H9 (cell line): ENCODE results near the gene PCDHGB7. TPM values are rescaled to one million over a fixed set of nuclear protein-coding genes. Genes with fewer than 3 reads are reported as not detected.

Experiments used
- DNase-seq: peaks from one replicate; pipeline ENCODE4 v3.0.0-alpha.2; 2017
- H2AFZ ChIP-seq: one replicate; pipeline ENCODE4 v1.6.1; 2013; ENCODE audit warnings: mild to moderate bottlenecking, low read length, control low read depth, moderate library complexity
- H2AK5ac ChIP-seq: 2 replicates; pipeline ENCODE4 v1.6.1; 2013; ENCODE audit warnings: low read length, control low read depth, mixed read lengths; ENCODE audit not compliant: insufficient read length
- H2BK120ac ChIP-seq: one replicate; pipeline ENCODE4 v1.6.1; 2013; ENCODE audit warnings: low read depth, mild to moderate bottlenecking, low read length, control low read depth, inconsistent platforms; ENCODE audit not compliant: poor library complexity, severe bottlenecking
- H2BK12ac ChIP-seq: 2 replicates; pipeline ENCODE4 v1.6.1; 2013; ENCODE audit warnings: low read length, control low read depth, mixed read lengths, low read depth; ENCODE audit not compliant: insufficient read length
- H2BK15ac ChIP-seq: 2 replicates; pipeline ENCODE4 v1.6.1; 2013; ENCODE audit warnings: low read depth, low read length, control low read depth
- H2BK20ac ChIP-seq: one replicate; pipeline ENCODE4 v1.6.1; 2013; ENCODE audit warnings: low read depth, mild to moderate bottlenecking, low read length, control low read depth, inconsistent platforms; ENCODE audit not compliant: poor library complexity, severe bottlenecking
- H2BK5ac ChIP-seq: 2 replicates; pipeline ENCODE4 v1.6.1; 2013; ENCODE audit warnings: low read length, control low read depth, mixed read lengths; ENCODE audit not compliant: insufficient read length
- H3K14ac ChIP-seq: 2 replicates; pipeline ENCODE4 v1.6.1; 2013; ENCODE audit warnings: low read length, control low read depth; ENCODE audit not compliant: insufficient read depth
- H3K18ac ChIP-seq: 2 replicates; pipeline ENCODE4 v1.6.1; 2013; ENCODE audit warnings: low read depth, mild to moderate bottlenecking, mixed read lengths, low read length, control low read depth; ENCODE audit not compliant: insufficient read length
- H3K23ac ChIP-seq: 2 replicates; pipeline ENCODE4 v1.6.1; 2013; ENCODE audit warnings: low read length, control low read depth, mixed read lengths, low read depth; ENCODE audit not compliant: insufficient read length
- H3K23me2 ChIP-seq: 2 replicates; pipeline ENCODE4 v1.6.1; 2013; ENCODE audit warnings: low read depth, mild to moderate bottlenecking, mixed read lengths, low read length, control low read depth; ENCODE audit not compliant: insufficient read length, poor library complexity, severe bottlenecking
- H3K27ac ChIP-seq: 2 replicates; pipeline ENCODE4 v1.5.1; 2013; ENCODE audit warnings: low read length, control low read depth, mixed read lengths, low read depth; ENCODE audit not compliant: insufficient read length
- H3K27me3 ChIP-seq: 2 replicates; pipeline ENCODE4 v1.6.1; 2013; ENCODE audit warnings: low read length, control low read depth, inconsistent platforms; ENCODE audit not compliant: insufficient read depth
- H3K4ac ChIP-seq: 2 replicates; pipeline ENCODE4 v1.6.1; 2013; ENCODE audit warnings: low read depth, mild to moderate bottlenecking, control low read depth, inconsistent platforms, low read length, moderate library complexity
- H3K4me1 ChIP-seq: 2 replicates; pipeline ENCODE4 v1.6.1; 2013; ENCODE audit warnings: low read length, control low read depth, inconsistent platforms; ENCODE audit not compliant: insufficient read depth
- H3K4me2 ChIP-seq: 2 replicates; pipeline ENCODE4 v1.6.1; 2013; ENCODE audit warnings: low read length, control low read depth, mixed read lengths; ENCODE audit not compliant: insufficient read length, insufficient read depth
- H3K56ac ChIP-seq: 2 replicates; pipeline ENCODE4 v1.6.1; 2013; ENCODE audit warnings: low read depth, mild to moderate bottlenecking, mixed read lengths, low read length, control low read depth; ENCODE audit not compliant: insufficient read length
- H3K79me1 ChIP-seq: 2 replicates; pipeline ENCODE4 v1.6.1; 2013; ENCODE audit warnings: low read depth, mild to moderate bottlenecking, moderate library complexity, low read length, control low read depth, inconsistent platforms; ENCODE audit not compliant: insufficient read depth, poor library complexity, severe bottlenecking
- H3K79me2 ChIP-seq: 2 replicates; pipeline ENCODE4 v1.6.1; 2013; ENCODE audit warnings: low read length, control low read depth, inconsistent platforms; ENCODE audit not compliant: insufficient read depth
- H3K9ac ChIP-seq: 2 replicates; pipeline ENCODE4 v1.6.1; 2013; ENCODE audit warnings: low read length, control low read depth, mixed read lengths; ENCODE audit not compliant: insufficient read length; ENCODE audit errors: extremely low read depth
- H3K9me3 ChIP-seq: one replicate; pipeline ENCODE4 v1.6.1; 2013; ENCODE audit warnings: low read depth, low read length, inconsistent platforms; ENCODE audit not compliant: control insufficient read depth
- H3T11ph ChIP-seq: one replicate; pipeline ENCODE4 v1.6.1; 2013; ENCODE audit warnings: mild to moderate bottlenecking, low read length, control low read depth, inconsistent platforms
- H4K20me1 ChIP-seq: one replicate; pipeline ENCODE4 v1.6.1; 2013; ENCODE audit not compliant: control insufficient read depth, insufficient read length, insufficient read depth
- H4K5ac ChIP-seq: 2 replicates; pipeline ENCODE4 v1.6.1; 2013; ENCODE audit warnings: low read depth, mild to moderate bottlenecking, mixed read lengths, low read length, control low read depth; ENCODE audit not compliant: insufficient read length
- H4K8ac ChIP-seq: replicated peaks from 2 replicates; pipeline ENCODE4 v1.6.1; 2013; ENCODE audit warnings: low read length, control low read depth, mixed read lengths, low read depth; ENCODE audit not compliant: insufficient read length
- H4K91ac ChIP-seq: 2 replicates; pipeline ENCODE4 v1.6.1; 2013; ENCODE audit warnings: low read depth, mild to moderate bottlenecking, moderate library complexity, mixed read lengths, low read length, control low read depth; ENCODE audit not compliant: insufficient read length
- H3K27ac Mint-ChIP-seq, 3 experiments: 2 replicates in 2 of 3; 3 replicates in 1 of 3; pipeline ENCODE4 v1.8.0; 2020 to 2021; ENCODE audit warnings: mixed read lengths in 3 of 3, mild to moderate bottlenecking in 1 of 3, moderate library complexity in 1 of 3
- H3K27me3 Mint-ChIP-seq: 2 replicates; pipeline ENCODE4 v1.8.0; 2021; ENCODE audit warnings: low read depth, mild to moderate bottlenecking, moderate library complexity, mixed read lengths
- H3K36me3 Mint-ChIP-seq, 3 experiments: 2 replicates in 2 of 3; 3 replicates in 1 of 3; pipeline ENCODE4 v1.8.0; 2020 to 2021; ENCODE audit warnings: low read depth in 3 of 3, mixed read lengths in 3 of 3; ENCODE audit not compliant: insufficient read depth in 1 of 3
- H3K4me1 Mint-ChIP-seq, 2 experiments: 2 replicates each; pipeline ENCODE4 v1.8.0; 2020; ENCODE audit warnings: mixed read lengths in 2 of 2
- H3K4me3 Mint-ChIP-seq, 2 experiments: 2 replicates in 1 of 2; 3 replicates in 1 of 2; pipeline ENCODE4 v1.8.0; 2020 to 2021; ENCODE audit warnings: mild to moderate bottlenecking in 2 of 2, mixed read lengths in 2 of 2, moderate library complexity in 1 of 2
- H3K9me3 Mint-ChIP-seq, 2 experiments: 2 replicates in 1 of 2; 3 replicates in 1 of 2; pipeline ENCODE4 v1.8.0; 2020; ENCODE audit warnings: mild to moderate bottlenecking in 2 of 2, mixed read lengths in 2 of 2, moderate library complexity in 1 of 2
- WGBS: extraction: QIAGEN DNeasy Blood & Tissue Kit; methylation state at CpG from one replicate; pipeline ENCODE4 v1.1.7; 2013; ENCODE audit warnings: missing lambda C conversion rate, low lambda C conversion rate, mixed read lengths; ENCODE audit not compliant: insufficient read length; ENCODE audit errors: extremely low coverage; 5-methylcytosine and 5-hydroxymethylcytosine counted together
- total RNA-seq: library from RNA; stranded (reverse); gene quantifications from 2 replicates; pipeline ENCODE4 v1.2.1, GENCODE V29; 2021
- TF ChIP-seq, protein P1 (sequence below): fragments of 200-600 bp; sonication (generic); conservative IDR thresholded peaks from 3 replicates; pipeline ENCODE4 v1.8.0; 2021; ENCODE audit warnings: antibody characterized with exemption, mild to moderate bottlenecking

PCDHGB7 gene
- total RNA-seq, 1 experiment from 2014 or later = 7.7 TPM

DNA sequence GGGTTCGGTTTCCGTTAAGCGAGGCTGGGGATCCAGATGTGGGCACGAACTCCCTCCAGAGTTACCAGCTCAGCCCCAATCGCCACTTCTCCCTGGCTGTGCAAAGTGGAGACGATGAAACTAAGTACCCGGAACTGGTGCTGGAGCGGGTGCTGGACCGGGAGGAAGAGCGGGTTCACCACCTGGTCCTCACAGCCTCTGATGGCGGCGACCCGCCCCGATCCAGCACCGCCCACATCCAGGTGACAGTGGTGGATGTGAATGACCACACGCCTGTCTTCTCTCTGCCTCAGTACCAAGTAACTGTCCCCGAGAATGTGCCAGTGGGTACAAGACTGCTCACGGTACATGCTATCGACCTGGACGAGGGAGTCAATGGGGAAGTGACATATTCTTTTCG is 34.1 kb upstream of the PCDHGB7 start:
- Histone ChIP-seq H2BK5ac (no peak overlapping the region), H3K14ac (no peak overlapping the region), H3K79me2 (no peaks in the 10 kb centered on the region), H3K4me2 (no peak overlapping the region), H2BK15ac (no peak overlapping the region), H2AK5ac (no peak overlapping the region), H3K4me1 (0 out of 2 replicates have a peak, but pooled peaks cover under 1% of the 10 kb centered on the region), H4K8ac (no peak overlapping the region), H3K79me1 (no peaks in the 10 kb centered on the region), H2BK120ac (no peak overlapping the region), H3K27ac (no peak overlapping the region), H4K5ac (no peak overlapping the region), H3K9ac (no peak overlapping the region), H3K23me2 (no peaks in the 10 kb centered on the region), H3K4ac (no peak overlapping the region), H3K23ac (no peak overlapping the region), H3K56ac (no peak overlapping the region), H3K9me3 (peaks cover 25% of the 10 kb centered on the region), H2BK12ac (no peak overlapping the region), H4K20me1 (no peaks in the 10 kb centered on the region), H2BK20ac (no peak overlapping the region), H4K91ac (no peak overlapping the region), H3K18ac (no peak overlapping the region), H2AFZ (no peak overlapping the region), H3T11ph (no peak overlapping the region), H3K27me3 (no peaks in the 10 kb centered on the region)
- Mint-ChIP-seq H3K9me3 (peaks cover 66 to 69% of the 10 kb centered on the region in 2 experiments), H3K4me1 (no peaks in the 10 kb centered on the region), H3K27ac (no peak overlapping the region), H3K36me3 (peaks cover 12 to 38% (median 26%) of the 10 kb centered on the region in 3 experiments; a peak in 6 of 7 replicates), H3K4me3 (no peak overlapping the region), H3K27me3 (peaks cover 7% of the 10 kb centered on the region; the same call in 1 of the 2 replicates)
- no peak for DNase-seq
- WGBS = no CpG with 5 or more reads among the region's 21 CpGs
- TF ChIP-seq, protein P1, sequence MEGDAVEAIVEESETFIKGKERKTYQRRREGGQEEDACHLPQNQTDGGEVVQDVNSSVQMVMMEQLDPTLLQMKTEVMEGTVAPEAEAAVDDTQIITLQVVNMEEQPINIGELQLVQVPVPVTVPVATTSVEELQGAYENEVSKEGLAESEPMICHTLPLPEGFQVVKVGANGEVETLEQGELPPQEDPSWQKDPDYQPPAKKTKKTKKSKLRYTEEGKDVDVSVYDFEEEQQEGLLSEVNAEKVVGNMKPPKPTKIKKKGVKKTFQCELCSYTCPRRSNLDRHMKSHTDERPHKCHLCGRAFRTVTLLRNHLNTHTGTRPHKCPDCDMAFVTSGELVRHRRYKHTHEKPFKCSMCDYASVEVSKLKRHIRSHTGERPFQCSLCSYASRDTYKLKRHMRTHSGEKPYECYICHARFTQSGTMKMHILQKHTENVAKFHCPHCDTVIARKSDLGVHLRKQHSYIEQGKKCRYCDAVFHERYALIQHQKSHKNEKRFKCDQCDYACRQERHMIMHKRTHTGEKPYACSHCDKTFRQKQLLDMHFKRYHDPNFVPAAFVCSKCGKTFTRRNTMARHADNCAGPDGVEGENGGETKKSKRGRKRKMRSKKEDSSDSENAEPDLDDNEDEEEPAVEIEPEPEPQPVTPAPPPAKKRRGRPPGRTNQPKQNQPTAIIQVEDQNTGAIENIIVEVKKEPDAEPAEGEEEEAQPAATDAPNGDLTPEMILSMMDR = no peak
